Body of pancreas (tissue), 4 donors: ENCODE measurements around the gene BOD1L1.

Experiments
- CTCF ChIP-seq, 7 experiments: fragments of 450-650 bp in 4 of 7; fragments of 200-600 bp in 3 of 7; sonication (generic) in 3 of 7; IDR thresholded peaks; one replicate each; pipeline ENCODE4 v1.5.1; 2016 to 2019; ENCODE audit warnings: antibody characterized with exemption in 7 of 7
- POLR2A ChIP-seq, 3 donors: fragments of 450-650 bp; IDR thresholded peaks; one replicate each; pipeline ENCODE4 v1.6.1; 2016; ENCODE audit warnings: antibody characterized with exemption in 3 of 3, mild to moderate bottlenecking in 2 of 3

GRCh38 chr4:13545394-13545808 is 82.1 kb downstream of the BOD1L1 start:
- TF ChIP-seq POLR2A (IDR thresholded peaks at IDR 0.05) (no peak), CTCF (IDR thresholded peaks at IDR 0.05) (no peak)
